Skin of body (tissue), 2 donors: ENCODE measurements around the gene PPFIA4. TPM values are rescaled to one million over a fixed set of nuclear protein-coding genes. Genes with fewer than 3 reads are reported as not detected.

Source experiments
- DNase-seq: peaks from one replicate; lab custom pipeline; 2025; lab: John Stamatoyannopoulos, UW
- total RNA-seq: library from RNA; depleted of rRNA; stranded (reverse); fragments of >200 nt; gene quantifications from one replicate; pipeline ENCODE4 v1.2.3, GENCODE V29; 2014

PPFIA4 gene
- total RNA-seq, 1 donor from 2014 or later = 4.2 TPM

GRCh38 chr1:203082571-203083462, 56.5 kb downstream of the PPFIA4 start:
- DNase-seq = no peak

- no peak for DNase-seq
These were observed 57.2 kb downstream of the PPFIA4 start for GRCh38 chr1:203083463-203083921.

- DNase-seq = no peak
These were observed 58.6 kb downstream of the PPFIA4 start for GRCh38 chr1:203084588-203085527.

- DNase-seq = no peak
These were observed 59.5 kb downstream of the PPFIA4 start, which contains the start of gene MYOG for GRCh38 chr1:203085528-203086406. Gene MYOG, minus strand, starts transcription at chr1:203086012. Its CDS starts 51 bp downstream, at chr1:203085961.

GRCh38 chr1:203086992-203087763, 60.9 kb downstream of the PPFIA4 start:
- no peak for DNase-seq

GRCh38 chr1:203088441-203088840, 62.1 kb downstream of the PPFIA4 start:
- DNase-seq = no peak

- no peak for DNase-seq
These were observed 62.8 kb downstream of the PPFIA4 start for GRCh38 chr1:203089001-203089650.

- DNase-seq = no peak
These were observed 63.4 kb downstream of the PPFIA4 start for GRCh38 chr1:203089651-203090045.

- no peak for DNase-seq
These were observed 64.3 kb downstream of the PPFIA4 start for GRCh38 chr1:203090421-203091198.

- no peak for DNase-seq
These were observed 64.8 kb downstream of the PPFIA4 start for GRCh38 chr1:203091199-203091477.

GRCh38 chr1:203091761-203092330, 65.6 kb downstream of the PPFIA4 start:
- no peak for DNase-seq

- DNase-seq = no peak
These were observed 67.6 kb downstream of the PPFIA4 start for GRCh38 chr1:203093754-203094410.

- DNase-seq = no peak
These were observed 68.9 kb downstream of the PPFIA4 start for GRCh38 chr1:203095061-203095690.

GRCh38 chr1:203096566-203096965, 70.3 kb downstream of the PPFIA4 start:
- DNase-seq = no peak

- no peak for DNase-seq
These were observed 70.7 kb downstream of the PPFIA4 start for GRCh38 chr1:203097001-203097400.

GRCh38 chr1:203098445-203098844, 72.2 kb downstream of the PPFIA4 start:
- no peak for DNase-seq

- DNase-seq = no peak
These were observed 72.7 kb downstream of the PPFIA4 start for GRCh38 chr1:203098914-203099520.
